Hypothalamus (tissue), 51 donors: ENCODE data around the gene SCAMP3.
"Not testable (repeated sequence)": the region's sequence is repeated elsewhere in the genome, so short reads cannot be mapped to it uniquely, and the experiment has no call there.

Source experiments
- DNase-seq, 51 donors: peaks; one replicate each; lab custom pipeline; 2025; lab: John Stamatoyannopoulos, UW

The SCAMP3 gene

DNA sequence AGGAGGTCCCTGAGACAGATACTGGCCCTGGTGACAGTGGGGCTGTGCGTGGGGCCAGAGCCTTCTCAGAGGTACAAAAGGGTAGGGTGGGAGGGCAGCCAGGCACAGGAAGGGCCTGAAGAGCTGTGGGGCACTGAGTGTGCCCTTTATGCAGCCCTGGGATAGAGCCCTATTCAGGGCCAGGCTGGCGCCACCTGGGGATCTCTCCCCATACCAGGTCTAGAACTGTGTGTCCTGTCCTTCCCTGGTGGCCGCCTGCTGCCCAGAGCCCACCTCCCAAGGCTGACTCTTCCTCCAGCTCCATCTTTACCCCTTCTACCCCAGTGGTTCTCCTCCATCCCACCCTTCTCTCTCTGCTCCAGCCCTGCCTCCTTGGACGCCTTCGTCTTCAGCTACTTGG lies 28.7 kb downstream of the SCAMP3 start:
- DNase-seq: not testable (repeated sequence)

GRCh38 chr1:155232001-155232978 lies 29.9 kb downstream of the SCAMP3 start:
- DNase-seq: peak in 30 of 51 donors; percentile 2 to 70 (median 40)

GRCh38 chr1:155231302-155231701 lies 30.9 kb downstream of the SCAMP3 start:
- not testable (repeated sequence) for DNase-seq

DNA sequence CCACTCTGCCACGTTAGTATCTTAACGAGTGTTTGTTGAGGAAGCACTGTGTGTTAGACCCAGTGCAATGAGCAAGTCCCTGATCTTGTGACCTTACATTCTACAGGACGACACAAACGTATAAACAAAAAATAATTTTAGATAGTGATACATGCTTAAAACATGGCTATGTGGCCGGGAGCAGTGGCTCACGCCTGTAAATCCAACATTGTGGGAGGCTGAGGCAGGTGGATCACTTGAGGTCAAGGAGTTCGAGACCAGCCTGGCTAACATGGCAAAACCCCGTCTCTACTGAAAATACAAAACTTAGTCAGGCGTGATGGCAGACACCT lies 34.1 kb downstream of the SCAMP3 start:
- no peak for DNase-seq

DNA sequence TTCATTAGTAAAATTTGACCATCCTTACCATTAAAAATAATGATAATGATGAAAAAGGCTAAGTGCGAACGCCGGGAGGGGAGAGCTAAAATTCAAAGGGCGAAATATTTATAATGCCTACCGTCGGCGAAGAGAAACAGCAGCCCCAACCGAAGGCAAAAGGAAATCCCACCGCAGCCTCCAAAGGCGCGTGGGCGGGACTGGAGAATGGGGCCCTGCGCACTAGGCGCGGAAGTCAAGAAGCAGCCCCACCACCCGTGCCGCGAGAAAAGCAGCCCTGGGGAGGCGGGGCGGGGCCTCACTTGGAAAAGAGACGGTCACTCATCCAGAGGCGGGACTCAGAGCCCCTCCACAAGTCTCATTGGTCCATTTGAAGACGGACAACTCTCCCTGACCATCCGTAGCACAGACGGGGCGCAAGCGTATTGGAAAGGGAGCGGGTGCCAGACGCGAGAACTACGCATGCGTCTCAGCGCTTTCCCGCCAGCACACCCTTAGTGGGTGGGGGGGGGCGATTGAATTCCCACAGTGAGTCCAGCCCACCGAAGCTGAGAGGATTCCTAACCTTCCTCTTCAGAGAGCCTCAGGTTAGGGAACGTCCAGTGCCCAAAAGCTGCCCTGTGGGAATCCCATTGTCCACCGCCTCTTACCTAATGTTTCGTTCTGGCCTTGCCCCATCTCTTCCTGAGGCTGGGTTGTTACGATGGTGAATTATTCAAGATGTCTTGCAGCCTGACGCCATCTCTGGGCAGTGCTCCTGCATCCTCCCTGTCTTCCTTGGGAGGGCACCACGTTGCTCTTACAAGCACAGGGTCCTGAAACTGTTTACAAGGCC lies 34.7 kb downstream of the SCAMP3 start:
- DNase-seq: peak; percentile 86 to 99 (median 96)

- DNase-seq: peak in 27 of 51 donors; percentile 7 to 76 (median 43)
These were observed 35.3 kb downstream of the SCAMP3 start for GRCh38 chr1:155226910-155227260.

GRCh38 chr1:155226188-155226909 lies 35.8 kb downstream of the SCAMP3 start:
- DNase-seq: peak in 34 of 51 donors; percentile 9 to 79 (median 45)

DNA sequence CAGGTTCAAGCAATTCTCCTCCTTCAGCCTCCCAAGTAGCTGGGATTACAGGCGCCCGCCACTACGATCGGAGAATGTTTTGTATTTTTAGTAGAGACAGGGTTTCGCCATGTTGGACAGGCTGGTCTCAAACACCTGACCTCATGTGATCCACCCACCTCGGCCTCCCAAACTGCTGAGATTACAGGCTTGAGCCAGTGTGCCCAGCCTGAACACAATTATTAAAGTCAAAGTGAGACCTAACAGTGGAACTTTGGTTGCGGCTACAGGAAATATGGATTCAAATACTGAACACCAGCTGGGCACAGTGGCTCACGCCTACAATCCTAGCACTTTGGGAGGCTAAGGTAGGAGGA lies 36.8 kb downstream of the SCAMP3 start:
- not testable (repeated sequence) for DNase-seq

DNA sequence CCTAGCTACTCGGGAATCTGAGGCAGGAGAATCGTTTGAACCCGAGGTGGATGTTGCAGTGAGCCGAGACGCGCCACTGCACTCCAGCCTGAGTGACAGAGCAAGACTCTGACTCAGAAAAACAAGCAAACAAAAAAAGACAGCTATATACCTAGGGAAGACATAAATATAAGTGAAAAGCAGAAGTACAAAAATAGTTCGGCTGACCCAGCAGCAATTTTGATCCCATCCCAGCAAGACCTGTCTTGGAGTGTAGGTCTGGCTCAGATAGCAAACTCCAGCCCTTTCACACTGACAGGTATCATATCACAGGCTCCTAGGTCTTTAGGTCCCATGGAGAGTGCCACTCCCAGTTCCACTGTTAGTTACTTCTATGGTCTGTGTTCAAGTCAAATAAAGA lies 39.1 kb downstream of the SCAMP3 start:
- DNase-seq: no peak

DNA sequence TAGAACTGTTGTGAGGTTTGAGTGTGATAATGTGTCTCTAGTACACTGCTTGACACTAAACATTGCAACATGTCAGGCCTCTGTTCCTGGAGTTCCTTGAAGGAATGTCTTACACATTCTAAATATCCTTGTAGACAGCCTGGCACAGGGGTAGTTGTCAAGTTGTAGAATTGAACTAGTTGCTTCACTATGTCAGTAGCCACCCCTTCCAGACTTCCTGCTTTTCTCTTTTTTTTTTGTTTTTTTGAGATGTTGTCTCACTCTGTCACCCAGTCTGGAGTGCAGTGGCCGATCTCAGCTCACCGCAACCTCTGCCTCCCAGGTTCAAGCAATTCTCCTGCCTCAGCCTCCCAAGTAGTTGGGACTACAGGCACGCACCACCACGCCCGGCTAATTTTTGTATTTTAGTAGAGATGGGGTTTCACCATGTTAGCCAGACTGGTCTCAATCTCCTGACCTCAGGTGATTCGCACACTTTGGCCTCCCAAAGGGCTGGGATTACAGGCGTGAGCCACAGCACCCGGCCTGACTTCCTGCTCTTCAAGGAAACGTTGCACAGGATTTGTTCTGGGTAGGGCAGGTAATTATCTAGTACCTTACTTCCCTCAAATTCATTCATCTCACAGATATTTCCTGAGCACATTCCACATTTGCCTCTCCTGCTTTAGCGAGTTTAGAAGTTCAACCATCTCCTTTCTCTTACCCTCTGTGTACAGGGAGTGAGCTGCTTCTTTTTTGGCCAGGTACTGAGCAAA lies 41.8 kb downstream of the SCAMP3 start:
- DNase-seq: not testable (repeated sequence)

GRCh38 chr1:155219592-155220031 lies 42.5 kb downstream of the SCAMP3 start:
- DNase-seq: peak in 36 of 51 donors; percentile 6 to 76 (median 32)

- peak in 39 of 51 donors; percentile 4 to 86 (median 40) for DNase-seq
These were observed 43.1 kb downstream of the SCAMP3 start for GRCh38 chr1:155218854-155219591.

DNA sequence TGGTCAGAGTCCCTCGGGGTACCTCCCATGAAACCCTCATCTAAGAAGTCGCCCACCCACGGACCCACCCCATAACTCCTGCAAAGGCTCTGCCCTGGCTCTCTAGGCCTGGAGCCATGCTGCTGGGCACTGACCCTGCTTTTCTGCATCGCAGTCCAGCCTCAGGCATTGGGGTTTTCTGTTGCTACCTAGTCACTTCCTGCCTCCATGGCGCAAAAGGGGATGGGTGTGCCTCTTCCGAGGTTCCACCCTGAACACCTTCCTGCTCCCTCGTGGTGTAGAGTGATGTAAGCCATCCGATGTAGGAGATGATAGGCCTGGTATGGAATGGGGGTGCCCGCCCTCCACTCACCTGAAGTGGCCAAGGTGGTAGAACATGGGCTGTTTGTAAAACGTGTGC lies 47.5 kb downstream of the SCAMP3 start:
- not testable (repeated sequence) for DNase-seq

GRCh38 chr1:155212051-155212440 lies 50.1 kb downstream of the SCAMP3 start:
- DNase-seq: not testable (repeated sequence)

- peak in 1 of 51 donors; percentile 30 for DNase-seq
These were observed 50.6 kb downstream of the SCAMP3 start for GRCh38 chr1:155211381-155212050.

DNA sequence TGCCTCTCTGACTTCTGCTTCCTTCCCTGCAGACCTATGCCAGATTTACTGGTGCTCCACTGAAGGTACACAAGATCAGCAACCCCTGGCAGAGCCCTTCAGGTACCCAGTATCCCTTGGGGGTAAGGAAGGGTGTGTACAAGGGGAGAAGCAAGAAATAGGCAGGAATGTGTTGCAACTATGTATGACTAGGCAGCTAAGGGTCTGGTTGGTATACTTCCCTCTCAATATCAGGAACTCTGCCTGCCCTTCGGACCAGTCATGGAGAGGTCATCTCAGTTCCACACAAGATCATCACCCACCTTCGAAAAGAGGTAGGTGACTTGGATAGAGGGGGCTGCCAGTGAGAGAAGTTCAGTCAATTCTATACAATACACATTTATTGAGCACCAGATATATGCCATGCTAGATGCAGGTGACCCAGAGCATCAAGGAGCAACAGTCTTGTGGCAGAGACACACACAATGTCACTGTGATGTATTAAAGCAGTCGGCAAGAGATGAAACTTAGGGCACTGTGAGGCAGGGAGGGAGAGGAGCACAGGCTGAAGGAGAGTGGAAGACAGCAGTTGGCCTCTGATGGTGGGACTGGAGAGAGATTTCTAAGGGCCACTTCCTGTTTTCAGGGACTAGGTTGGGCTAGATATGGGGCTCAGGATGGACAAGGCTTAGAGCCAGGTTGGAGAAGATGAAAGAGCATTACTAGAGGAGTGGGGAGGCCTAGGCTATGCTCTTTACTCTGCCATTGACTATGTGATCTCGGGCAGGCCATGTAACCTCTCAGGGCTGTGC lies 51.7 kb downstream of the SCAMP3 start:
- no peak for DNase-seq

GRCh38 chr1:155209312-155209721 lies 52.8 kb downstream of the SCAMP3 start:
- no peak for DNase-seq
